Activated CD4-positive, CD25-positive, alpha-beta regulatory T cell (primary cell): ENCODE measurements around the gene DGKG.
A peak's percentile ranks its signal among the peaks of the same experiment; 100 is the strongest.

Experiments used
- DNase-seq, 4 experiments: peaks; one replicate each; lab custom pipeline; 2025; lab: John Stamatoyannopoulos, UW

DGKG gene

DNA sequence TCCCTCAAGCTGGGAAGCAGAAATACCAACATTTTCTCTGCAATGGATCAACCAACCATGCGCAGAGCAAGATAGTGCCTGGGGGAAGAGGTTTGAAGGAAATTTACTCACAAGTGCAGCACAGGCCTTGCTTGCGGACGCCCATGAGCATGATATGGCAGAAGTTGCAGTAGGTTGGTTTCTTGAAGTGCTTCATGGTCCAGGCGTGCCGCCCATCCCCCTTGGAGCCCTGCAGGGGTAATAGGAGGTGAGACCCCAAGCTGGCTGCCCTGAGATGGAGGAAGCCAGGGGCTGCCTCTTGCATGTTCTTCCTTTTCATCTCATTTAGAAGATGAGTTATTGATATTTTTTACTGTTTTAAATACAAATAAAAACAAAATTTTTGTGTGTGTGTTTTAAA lies 86.6 kb downstream of the DGKG start:
- DNase-seq: no peak

DNA sequence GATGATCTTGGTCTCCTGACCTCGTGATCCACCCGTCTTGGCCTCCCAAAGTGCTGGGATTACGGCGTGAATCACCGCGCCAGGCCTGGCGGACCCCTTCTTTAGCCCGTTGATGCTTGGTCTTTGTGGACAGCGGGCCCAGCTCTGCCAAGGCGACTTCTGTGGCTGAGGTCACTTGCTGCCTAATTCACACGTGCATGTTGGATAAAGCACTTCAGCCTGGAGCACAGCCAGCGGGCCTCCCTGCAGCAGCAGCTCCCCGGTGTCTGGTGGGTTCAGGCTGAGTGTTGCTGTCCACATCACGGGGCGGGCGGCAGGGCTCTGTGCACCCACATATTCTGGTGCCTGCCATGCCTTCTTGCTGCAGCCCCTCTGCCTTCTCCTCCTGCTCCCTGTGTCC lies 88.4 kb downstream of the DGKG start:
- no peak for DNase-seq

DNA sequence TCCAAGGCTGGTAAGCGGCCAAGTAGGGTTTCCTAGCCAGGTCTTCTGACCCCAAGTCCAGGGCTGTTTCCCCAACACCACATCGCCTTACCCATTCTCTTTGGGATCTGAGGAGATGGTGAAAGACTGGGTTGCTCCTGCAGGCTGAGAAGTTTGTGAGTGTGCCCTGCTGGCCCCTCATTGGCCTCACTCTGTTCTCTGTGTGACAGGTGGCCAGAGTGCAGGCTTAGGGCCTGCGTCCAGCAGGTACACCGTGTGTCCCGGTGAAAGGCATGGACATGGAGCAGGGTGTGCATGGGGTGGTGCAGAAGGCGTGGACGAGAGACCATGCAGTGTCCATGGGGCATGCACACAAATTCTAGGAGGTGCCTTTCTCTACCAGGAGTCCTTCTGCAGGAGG lies 91.3 kb downstream of the DGKG start:
- no peak for DNase-seq

DNA sequence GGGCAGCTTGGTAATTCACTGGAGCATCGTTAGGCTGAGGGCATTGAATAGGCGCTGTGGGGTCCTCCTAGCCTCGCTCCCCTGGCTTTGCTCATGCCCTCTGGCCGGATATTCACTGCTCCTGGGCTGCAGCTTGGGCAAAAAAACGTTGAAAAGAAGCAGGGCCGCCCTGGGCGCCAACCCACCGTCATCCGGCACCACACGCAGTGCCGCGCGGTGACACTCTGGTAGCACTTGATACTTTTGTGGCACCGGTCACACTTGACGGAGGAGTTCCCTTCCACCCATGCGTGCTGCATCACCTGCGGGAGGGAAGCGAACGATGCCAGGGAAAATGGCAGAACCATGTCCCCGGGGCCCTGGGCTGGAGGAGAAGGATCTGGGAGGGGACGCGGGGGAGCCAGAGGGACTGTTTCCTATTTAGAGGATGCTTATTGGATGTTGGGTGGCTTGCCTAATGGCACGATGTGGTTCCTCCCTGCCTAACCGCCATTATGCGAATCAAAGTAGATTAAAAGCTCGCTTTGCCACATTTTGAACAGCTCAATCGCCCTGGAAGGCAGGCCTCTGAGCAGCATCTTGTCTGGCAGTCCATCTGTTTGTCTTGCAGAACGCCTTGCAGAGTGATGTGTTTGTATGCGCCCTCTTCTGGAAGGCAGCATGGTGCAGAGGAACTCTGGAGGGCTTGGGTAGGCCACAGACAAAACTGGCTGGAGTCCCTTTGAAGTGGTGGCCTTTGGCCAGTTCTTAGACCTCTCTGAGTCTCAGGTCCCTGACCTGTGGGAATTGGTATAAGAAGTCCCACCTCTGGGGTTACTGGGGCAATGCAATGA lies 93.2 kb downstream of the DGKG start:
- no peak for DNase-seq

DNA sequence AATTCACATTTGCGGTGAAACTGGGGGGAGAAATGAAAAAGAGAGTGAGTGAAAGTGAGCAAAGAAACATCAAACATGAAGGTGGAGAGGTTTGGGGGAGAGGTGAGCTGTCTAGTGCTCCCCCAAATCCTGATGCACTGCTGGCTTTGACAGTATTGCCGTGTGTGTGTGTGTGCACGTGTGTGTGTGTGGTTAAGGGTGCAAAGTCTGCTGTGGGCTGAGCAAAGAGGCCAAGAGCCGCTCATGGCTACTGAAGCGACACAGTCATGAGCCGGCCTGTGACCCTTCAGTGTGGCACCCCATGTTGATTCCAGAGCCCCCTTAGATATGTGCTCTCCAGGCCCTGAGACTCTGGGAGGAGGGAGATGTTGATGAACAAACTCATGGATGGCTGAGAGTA lies 94.3 kb downstream of the DGKG start:
- DNase-seq: no peak

DNA sequence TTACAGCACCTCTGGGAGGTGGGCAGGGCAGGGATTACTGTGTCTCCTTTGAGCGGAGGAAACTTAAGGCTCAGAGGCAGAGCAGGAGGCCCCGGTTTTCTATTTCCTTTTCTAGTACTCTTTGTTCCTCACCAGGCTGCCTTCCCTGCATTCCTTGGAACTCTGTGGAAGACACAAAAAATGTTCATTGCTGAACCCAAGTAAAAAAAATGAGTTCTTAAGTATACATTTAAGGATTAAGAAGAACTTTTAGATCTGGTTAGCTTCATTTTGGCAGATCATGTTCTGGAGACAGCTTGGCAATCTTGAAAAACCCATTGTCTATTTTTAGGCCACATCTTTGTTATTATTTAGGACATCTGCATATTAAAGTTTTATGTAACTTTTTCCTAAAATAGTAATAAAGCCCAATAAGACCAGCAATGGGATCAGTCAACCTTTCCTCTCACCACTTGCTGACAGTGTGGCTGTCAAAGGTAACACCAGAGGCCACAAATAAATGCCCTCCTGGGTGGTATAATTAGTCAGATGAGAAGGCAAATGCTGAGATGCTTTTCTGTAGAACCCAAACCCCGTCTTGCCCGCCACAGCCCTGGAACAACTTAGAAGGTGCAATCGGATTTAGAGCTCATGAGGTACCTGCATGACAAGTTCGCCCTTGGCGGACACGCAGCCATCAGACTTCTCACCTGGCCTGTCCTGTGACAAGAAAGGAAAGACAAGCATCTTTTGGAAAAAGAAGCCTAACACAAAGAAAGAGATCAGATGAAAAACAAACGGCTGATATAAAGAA lies 97.2 kb downstream of the DGKG start:
- DNase-seq: no peak

DNA sequence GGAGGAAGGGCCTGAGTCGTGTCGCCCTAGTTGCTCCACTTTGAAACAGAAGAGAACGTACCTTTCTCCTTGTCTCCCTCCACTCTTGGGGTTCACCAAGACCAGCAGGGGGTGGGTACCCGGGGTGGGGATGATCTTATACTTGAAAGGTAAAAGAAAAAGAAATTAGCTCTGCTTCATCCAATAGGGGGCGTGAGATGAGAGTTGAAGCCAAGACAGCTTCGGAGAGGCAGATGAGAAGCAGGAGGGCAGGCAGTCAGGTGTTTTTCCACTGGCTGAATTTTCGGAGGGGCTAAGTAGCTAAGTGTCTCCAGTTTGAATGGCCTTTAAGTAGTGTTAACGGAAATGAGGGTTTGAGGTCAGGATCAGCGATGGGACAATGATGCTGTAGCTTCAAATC lies 100.4 kb downstream of the DGKG start:
- no peak for DNase-seq

DNA sequence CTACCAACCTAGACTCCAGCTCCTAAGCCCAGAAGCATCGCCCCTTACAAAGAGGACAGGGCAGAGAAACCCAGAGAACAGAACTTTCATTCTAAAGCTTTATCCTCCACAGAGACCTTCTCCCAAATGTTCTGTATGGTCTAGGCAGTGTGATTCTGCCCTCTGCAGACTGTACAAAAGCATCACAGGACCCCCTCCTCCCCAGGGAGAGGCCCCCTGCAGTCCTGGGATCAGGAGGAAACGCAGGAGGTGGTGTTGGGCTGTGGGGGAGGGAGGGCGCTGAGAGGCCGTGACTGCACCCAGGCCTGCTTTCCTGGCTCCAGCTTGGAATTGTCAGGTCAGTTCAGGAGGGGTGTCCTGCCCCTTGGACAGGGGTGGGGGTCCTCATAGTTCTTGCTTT lies 101.3 kb downstream of the DGKG start:
- DNase-seq: no peak

DNA sequence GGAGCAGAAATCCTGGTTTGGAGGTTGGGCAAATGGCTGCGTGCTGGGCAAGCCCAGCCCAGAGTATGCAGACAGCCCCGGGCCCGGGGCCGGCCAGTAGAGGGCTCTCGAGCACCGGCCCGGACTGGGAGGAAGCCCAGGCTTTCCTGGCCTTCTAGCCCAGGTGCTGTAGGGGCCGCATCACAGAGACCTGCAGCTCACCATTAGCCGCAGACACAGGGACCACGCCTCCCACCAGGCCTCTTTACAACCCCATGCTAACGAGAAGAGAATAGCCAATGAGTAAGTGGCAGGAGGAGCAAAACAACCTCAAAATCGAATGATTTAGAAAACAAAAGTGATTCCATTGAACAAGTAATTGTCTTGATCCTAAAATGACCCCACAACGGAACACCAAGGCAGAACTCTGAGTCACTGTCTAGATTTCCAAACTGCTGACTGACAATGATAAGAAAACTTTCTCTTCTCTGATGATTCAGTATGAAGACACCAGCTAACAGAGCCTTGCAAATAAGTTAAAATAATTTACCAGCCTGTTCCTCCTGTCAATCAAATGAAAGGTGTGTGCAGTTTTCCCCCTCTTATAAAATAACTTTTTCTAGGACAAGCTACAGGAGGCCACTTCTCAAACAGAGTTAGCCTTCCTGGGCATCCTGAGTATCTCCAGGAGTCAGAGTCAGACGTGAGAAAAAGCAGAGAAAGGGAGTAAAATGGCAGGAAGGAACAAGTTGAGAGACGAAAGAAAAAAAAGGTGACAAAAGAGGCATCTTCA lies 102.2 kb downstream of the DGKG start:
- DNase-seq: peak in 3 of 4 experiments; percentile 19 to 47 (median 28)

DNA sequence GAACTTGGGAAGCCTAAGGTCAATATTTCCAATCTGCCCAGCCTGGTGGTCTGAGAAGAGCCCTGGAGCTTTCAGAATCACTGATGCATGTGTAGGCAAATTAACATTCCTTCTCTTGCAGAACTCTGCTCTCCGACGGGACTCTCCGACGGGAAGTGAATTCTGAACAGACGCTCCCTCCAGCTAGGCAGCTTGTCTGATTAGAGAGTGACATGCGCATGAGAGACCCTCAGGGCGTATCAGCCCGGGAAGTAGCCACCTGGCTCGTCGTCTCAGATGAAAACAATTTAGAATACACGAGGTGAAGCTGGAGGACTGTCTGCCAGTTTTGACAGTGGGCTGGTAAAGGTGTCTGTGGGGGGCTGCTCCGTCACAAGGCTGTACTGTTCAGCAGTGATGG lies 103.1 kb downstream of the DGKG start:
- DNase-seq: no peak

DNA sequence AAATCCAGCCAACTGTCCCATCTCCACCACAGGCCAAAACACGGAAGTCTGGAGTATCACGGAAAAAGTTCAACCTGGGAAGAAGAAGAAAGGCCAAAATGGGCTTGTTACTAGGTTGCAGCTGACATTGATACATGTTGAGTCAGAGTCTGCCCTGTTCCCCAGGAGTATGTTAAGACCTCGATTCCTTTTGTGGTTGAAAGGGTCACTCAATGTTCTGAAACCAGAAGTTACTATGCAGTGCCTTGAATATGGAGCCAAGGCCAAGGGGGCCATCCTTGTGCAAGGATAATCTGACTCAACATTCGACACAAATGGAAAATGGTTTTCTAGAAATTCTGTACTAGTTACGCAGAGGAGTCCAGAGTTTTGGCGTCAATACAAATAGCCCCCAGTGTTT lies 104.2 kb downstream of the DGKG start:
- no peak for DNase-seq

DNA sequence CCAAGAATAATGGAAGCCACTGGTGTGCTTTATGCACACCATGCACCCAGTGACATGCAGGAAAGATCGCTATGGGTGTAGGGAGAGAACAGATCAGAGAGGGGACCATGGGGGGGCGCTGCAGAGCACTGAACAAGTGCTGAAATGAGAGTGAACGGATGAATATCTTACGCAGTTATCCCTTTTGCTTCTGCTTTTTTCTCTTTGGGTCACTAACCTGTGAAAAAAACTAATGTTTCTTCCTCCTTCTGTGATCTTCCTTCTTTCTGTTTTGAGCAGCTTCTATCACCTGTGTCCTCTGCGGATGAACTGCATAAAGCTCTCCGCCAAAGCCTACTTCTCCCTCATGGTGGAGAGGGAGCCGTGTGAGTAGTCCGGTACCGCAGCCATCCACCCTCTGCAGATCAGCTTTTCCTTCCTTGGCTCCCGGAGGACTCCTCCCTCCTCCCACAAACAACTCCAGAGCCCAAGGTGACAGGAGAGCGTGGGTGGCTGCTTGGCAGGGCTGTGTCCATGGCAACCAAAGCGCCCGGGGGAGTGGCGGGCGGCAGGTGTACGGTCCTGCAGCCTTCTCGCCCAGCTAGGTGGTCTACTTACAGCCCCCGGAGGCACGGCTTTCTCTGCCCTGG lies 106.2 kb downstream of the DGKG start:
- DNase-seq: no peak

DNA sequence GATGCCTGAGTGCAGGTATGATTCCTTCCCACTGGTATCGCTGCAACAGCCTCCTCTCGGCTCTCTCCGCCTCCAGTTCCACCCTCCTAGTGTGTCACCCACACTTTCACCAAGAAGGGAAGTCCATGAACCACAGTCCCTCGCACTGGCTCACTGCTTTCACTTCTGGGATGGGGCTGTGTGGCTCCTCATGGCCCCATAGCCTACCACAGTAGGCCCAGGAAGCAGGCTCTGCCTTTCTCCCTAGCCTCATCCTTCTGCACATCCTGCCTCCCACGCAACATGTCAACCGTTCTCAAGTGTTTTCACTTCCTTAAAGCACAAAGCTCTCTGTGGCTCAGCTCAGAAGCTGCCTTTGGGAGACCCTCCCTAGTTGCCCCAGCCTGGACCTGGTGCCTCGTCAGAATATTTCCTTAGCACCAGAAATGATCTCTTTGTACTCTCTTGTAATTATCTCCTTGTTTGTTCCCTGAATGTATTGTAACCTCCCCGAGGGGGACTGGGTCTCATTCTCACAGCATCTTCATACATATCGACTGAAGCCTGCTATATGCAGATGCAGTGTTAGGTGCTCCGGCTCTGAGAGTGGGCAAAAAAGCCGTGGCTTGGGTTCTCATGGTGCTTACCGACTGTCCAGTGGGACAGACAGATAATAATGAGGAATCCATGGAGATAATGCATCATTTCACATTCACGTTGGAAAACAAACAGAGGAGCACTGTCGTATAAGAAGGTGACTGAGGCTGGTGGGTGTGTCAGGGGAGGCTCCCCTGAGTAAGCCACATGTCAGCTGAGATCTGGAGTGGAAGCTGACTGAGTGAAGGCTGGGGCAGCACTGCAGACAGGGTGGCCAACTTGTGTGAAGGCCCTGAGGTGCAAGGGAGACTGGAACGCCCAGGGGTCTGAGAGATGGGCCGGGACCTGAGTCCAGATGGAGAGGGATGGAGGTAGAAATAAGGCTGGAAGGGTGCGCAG lies 107.1 kb downstream of the DGKG start:
- DNase-seq: no peak

DNA sequence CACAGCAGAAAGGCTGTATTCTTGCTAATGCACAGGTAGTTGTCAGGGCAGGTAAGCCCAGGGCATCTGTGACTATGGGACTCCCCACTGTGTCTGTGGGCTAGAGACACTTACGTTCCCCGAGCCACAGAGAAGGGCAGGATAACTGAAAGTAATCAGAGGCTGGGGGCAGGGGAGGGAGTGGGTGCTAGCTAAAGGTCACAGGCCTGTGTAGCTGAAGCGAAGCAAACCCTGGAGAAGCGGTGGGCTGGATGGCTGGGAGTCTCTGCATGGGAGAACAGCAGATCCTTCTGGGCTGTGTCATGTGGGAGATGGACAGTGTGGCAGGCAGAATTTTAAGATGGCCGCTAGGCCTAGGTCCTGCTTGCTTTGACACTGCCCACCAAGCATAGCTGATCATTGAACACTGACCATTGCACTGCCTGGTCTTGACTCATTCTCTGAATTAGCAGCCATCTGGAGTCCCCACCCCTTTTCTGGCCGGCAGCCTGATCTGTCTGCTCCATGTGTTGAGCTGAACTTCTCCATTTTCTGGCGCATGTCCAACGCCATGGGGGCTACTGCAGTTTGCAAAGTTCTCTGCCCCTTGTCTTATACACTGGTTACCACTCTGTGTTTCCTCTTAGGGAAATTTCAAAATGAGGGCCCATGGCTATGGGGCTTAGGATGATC lies 110.0 kb downstream of the DGKG start:
- DNase-seq: no peak

DNA sequence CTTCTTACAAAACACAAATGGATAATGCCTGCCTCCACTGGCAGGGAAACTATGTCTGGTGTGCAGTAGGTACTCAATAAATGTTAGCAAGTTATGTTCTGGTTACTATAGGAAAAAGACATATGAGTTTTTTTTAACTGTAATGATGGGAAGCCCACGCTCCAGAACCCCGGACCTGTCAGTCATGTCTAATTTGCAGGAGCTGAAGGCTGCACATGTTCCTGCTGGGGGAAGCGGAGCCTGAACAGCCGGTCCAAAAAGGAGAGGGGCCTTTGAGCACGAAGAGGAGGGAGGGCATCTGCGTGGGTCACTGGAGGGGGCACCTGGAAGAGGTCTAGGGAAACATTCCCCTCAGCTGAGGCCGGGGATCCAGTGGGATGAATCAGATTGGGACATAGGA lies 113.2 kb downstream of the DGKG start:
- no peak for DNase-seq

DNA sequence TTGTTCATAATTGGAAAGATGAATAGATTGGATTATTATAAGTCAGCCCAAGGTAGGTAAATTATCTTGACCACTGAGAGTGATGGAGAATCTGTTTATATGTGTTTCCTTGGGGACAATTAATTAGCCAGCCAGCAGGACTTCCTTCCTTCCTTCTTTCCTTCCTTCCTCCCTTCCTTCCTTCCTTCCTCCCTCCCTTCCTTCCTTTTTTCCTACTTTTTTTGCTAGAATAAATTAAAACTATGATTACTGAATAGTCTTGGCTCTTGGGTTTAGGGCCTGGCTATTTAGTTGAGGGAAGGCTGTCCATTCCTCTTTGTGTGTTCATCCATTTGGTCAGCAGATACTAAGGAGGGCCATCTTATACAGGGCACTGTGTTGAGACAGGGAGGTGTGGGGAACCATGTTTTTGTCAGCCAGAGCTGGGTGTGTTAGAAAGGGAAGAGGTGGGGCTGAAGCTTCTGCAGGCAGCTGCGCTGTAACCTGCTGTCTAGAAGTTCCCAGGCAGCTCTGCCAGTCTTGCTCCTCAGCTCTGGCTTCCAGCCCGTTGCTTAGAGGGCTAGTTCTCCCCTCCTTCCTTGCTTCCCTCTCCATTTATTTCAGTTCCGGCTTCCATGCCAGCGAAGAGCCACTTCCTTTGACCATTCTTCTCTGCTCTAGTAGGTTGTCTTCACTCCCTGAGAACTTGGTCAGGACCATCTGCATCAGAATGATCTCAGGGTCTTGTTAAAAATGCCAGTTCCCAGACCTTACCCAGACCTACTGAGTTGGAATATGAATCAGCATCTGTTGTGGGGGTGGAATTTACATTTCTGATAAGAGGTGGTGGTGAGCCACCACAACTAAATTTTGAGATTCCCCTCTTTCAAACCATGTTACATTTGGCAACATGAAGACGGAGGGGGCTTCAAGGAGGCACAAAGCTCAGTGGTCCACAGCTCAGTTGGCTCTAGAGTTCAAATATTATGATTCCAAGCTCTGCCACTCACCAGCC lies 113.9 kb downstream of the DGKG start:
- no peak for DNase-seq

DNA sequence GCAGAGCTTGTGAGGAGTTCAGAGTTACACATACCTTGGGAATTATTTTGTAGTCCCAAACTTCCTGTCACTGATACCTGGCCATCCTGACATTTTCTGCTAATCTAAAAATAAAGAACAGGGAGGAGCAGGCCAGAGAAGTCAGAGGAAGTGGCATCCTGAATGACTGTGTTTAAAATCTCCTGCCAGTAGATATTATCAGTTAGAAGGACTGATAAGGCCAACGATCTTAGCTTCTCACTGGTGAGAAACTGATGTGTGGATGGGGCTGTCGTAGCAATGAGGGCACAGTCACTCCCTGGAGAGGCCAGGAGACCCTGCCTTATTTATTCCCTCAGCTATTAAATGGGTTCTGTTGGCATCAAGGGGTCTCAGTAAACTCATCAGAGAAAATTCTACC lies 115.1 kb downstream of the DGKG start:
- DNase-seq: no peak

DNA sequence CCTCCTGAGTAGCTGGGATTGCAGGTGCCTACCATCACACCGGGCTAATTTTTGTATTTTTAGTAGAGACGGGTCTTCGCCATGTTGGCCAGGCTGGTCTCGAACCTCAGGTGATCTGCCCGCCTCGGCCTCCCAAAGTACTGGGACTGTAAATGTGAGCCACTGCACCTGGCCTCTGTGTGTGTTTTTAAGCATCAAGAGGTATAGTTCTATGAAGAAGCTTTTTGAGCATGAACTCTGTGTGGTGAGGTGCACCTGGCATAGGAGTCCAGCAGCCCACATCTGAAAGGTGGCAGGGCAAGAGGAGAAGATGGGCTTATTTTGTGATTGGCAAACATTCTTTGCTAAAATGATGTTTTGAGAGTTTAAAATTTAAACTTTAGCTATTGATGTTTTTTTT lies 118.0 kb downstream of the DGKG start:
- DNase-seq: no peak
